Keratinocyte (primary cell): Measurements from ENCODE around the gene FRAS1.

Experiments used
- CTCF ChIP-seq, 3 experiments: IDR thresholded peaks in 1 of 3; conservative IDR thresholded peaks in 1 of 3; optimal IDR thresholded peaks in 1 of 3; 2 replicates in 2 of 3; 3 replicates in 1 of 3; pipeline versions ENCODE3 to v1.5.1; 2011; ENCODE audit warnings: low read length in 3 of 3, mild to moderate bottlenecking in 3 of 3, moderate library complexity in 2 of 3, control low read depth in 1 of 3, inconsistent platforms in 1 of 3; ENCODE audit not compliant: insufficient read depth in 2 of 3; ENCODE audit errors: extremely low read depth in 1 of 3
- EZH2 ChIP-seq: IDR thresholded peaks from one replicate; pipeline ENCODE4 v1.6.1; 2012; ENCODE audit warnings: inconsistent platforms, mild to moderate bottlenecking, low read length, moderate library complexity

GRCh38 chr4:78058591-78059523 is 1.7 kb downstream of the FRAS1 start:
- TF ChIP-seq EZH2: no peak
- TF ChIP-seq CTCF (optimal IDR thresholded peaks at IDR 0.05 in 1 of 3, IDR thresholded peaks at IDR 0.05 in 1 of 3, conservative IDR thresholded peaks at IDR 0.05 in 1 of 3; ENCODE audit: extremely low read depth in 1 of 3, insufficient read depth in 2 of 3, low read length in 3 of 3): no peak
